HG02588 (cell line): ENCODE data around the gene TBC1D5.
"Not testable (repeated sequence)": the region's sequence is repeated elsewhere in the genome, so short reads cannot be mapped to it uniquely, and the experiment has no call there.

ENCODE experiments used
- ATAC-seq: cut with Tn5 transposase; IDR thresholded peaks from one replicate; pipeline ENCODE4 v1.9.1; 2021; ENCODE audit warnings: mild to moderate bottlenecking, moderate library complexity; ENCODE audit not compliant: unreplicated experiment

The TBC1D5 gene

DNA sequence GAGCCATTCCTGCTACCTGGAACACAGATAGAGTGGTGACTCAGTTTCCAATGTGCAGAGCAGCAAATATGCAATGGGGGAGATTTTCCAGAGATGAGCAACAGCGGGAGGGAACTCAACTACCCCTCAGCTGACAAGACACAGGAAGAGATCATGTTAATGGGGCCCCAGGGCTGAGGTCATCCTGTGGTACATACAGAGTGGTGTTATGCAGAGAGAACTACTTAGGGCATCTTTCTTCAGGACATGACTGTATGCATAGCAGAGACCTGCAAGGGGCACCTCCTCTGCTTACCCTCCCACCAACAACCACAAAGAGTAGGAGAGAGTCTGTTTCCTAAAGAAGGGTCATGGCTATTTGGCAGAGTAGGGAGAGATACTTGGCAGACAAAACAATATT, 6.8 kb upstream of the TBC1D5 start:
- peak; percentile 36 for ATAC-seq

DNA sequence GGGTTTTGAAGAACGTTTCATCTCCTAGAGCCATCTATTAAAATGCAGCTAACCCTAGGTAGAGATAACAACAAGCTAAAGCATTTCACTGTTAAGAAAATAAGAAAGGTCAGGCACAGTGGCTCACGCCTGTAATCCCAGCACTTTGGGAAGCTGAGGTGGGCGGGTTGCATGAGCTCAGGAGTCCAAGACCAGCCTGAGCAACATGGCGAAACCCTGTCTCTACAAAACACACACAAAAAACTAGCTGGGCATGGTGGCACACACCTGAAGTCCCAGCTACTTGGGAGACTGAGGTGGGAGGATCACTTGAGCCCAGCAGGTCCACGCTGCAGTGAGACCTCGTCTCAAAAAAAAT, 5.4 kb upstream of the TBC1D5 start:
- ATAC-seq, result no peak

DNA sequence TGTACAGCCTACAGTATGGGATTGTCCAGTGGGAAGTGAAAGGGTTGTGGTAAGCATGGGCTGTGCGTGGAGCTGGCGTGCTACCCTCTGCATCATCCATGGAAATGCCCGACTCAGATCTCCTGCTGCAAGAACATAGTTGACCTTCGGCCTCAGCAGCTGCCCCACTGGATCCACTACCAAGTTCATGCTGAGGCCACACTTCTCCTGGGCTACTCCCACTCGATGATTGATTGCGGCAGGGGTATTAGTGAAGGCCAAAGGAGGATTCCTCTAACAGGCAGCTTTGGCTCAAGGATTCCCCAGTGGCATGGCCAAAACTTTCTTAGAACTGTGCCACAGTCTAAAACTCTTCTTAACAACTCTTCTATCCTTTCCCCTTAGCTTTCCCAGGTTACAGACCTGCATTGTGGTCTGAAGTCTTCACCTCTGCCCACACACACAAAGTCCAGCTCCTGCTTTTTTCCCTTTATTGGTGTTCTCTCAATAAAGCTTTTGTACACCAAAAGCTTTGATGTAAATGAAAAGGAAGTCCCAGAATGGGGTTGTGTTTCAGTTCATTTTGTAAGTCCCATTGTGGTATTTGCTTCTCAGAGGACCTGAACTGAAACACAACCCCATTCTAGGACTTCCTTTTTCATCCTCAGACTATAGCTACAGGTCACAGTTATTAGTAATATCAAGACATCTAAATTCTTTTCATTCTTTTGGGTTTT, 4.9 kb upstream of the TBC1D5 start:
- peak; percentile 64 for ATAC-seq

DNA sequence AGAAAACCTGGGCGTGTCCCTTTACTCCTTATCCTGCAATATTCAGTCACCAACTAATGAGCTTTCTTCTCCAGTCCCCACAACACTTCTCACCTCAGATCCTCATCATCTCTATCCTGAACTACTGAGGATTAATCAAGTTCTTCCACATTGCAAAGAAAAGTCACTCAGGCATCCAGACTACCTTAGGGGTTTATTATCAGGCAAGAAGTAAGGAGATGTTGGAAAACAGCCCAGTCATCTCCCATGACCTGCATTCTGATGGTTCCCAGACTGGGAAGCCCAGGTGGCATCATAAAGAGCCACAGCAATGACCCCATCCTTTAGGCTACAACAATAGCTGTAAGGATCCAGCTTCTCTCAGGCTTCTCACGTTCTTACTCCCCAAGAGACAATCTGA, 3.5 kb upstream of the TBC1D5 start:
- ATAC-seq, result no peak

DNA sequence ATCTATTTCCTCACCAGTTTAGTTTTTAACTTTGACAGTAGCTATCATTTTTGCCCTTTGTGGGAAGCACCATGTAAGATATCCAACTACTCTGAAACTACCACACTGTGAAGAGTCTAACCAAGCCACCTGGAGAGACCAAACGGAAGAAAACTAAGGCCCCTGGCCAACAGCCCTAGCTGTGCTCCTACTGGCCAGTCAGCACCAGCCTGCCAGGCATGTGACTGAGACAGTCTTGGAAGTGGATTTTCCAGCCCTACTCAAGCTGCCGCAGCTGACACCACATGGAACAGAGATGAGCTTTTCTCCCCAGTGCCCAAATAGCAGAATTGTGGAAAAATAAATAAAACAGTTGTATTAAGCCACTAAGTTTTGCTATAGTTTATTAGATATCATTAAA, 2.9 kb upstream of the TBC1D5 start:
- ATAC-seq, result no peak

- ATAC-seq, result no peak
Measured at GRCh38 chr3:17744693-17745092, 2.3 kb upstream of the TBC1D5 start.

DNA sequence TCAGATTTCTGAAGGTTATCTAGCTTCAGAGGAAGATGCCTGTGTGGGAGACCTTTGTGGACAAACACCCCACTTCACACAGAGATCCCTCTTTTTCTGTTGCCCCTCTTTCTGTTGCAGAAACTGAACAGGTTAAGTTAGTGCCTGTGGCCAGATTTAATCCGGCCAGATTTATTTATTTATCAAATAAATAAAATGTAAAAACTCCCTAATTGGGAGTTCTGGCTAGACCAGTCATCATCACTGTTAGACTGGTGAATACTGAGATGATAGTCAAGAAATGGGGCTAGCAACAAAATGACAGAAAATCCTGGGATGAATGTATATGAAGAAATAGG, 1.2 kb upstream of the TBC1D5 start:
- ATAC-seq, result no peak

- ATAC-seq, result peak; percentile 0
Measured at GRCh38 chr3:17742880-17743657, 638 bp upstream of the TBC1D5 start.

GRCh38 chr3:17741621-17742101, 770 bp downstream of the TBC1D5 start:
- no peak for ATAC-seq

DNA sequence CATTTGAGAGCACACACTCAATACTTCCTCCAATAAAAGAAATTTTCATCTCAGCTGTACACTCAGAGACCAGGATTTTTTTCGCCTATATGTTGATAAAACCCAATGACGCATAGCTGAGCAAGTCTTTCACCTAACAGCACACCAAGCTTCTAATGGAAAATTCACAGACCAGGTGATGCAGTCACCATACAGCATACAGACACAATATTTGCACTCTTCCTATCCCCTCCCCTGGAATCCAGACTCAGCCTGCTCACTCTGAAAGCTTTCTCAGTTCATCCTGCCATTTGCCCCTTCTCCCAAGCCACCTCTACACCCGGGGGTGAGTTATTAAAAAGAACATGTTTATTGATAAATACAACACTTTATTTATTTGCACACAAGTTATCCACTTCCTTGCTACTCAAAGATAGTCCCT, 1.7 kb downstream of the TBC1D5 start:
- ATAC-seq, result no peak

DNA sequence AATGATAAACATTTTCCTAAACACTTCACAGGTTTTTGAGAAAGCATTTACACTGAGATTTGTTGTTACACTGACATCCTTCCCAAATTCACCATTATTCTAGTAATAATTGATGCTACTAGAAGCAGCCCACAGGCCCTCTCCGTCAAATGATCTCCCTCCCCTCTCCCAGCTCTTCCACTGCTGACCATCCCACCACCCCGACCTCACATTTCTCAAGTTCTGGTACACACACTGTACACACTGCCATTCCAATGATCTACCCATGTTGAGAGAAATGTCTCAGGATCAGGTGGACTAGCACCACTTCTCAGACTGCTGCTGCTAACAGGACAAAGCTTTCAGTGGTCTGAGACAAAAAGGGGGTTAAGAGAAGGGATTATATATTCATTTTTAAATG, 3.5 kb downstream of the TBC1D5 start:
- ATAC-seq, result no peak

DNA sequence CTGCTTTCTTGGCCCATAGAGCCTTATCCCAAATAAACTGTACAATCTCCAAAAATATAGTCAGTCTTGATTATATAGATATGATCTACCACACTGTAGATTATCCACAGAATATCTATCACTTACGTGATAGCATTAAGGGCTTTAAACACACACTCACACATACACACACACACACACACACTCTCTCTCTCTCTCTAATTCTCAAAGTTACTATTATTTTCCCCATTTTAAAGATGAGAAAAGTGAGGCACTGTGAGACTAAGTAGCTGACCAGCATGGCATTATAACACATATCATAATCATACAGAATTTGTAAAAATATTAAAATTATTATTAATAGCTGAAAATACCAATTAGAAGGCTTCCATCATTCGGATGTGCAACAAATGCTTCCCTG, 4.2 kb downstream of the TBC1D5 start:
- no peak for ATAC-seq

DNA sequence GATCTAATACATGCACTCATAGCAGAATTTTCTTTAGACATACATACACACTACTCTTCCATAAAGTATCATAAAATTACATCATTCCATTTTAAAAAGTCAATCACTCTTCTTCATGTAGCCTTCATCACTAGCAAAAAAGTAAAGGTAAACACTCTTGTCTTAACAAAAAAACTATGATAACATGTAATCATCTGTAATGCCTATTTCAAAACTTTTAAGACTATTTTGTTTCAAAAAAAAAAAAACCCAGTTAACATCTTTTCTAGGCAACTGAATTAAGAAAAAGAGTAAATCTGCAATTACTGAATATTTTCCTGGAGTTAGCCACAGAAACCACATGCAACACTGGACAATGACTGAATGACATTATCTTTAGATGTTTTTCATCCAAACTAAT, 4.8 kb downstream of the TBC1D5 start:
- no peak for ATAC-seq

GRCh38 chr3:17735362-17735761, 7.1 kb downstream of the TBC1D5 start:
- ATAC-seq, result not testable (repeated sequence)

GRCh38 chr3:17733768-17734167, 8.7 kb downstream of the TBC1D5 start:
- ATAC-seq, result no peak

DNA sequence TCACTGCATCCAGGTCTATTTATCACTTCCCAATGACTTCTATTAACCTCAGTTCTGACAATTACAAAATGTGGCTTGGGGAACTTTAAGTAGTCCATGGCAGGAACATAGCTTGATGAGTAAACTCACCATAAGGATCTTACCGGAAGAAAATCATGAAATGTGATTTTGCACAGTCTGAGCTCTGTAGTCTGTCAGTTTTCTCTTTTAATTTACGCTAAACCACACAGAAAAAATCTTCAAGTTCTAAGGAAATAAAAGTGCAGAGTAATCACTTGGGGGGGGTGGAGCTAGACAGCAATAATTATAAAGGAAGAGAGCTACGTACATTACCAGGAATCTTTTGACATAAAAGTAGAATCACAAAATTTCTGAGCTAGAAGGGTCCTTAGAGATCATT, 9.2 kb downstream of the TBC1D5 start:
- no peak for ATAC-seq

DNA sequence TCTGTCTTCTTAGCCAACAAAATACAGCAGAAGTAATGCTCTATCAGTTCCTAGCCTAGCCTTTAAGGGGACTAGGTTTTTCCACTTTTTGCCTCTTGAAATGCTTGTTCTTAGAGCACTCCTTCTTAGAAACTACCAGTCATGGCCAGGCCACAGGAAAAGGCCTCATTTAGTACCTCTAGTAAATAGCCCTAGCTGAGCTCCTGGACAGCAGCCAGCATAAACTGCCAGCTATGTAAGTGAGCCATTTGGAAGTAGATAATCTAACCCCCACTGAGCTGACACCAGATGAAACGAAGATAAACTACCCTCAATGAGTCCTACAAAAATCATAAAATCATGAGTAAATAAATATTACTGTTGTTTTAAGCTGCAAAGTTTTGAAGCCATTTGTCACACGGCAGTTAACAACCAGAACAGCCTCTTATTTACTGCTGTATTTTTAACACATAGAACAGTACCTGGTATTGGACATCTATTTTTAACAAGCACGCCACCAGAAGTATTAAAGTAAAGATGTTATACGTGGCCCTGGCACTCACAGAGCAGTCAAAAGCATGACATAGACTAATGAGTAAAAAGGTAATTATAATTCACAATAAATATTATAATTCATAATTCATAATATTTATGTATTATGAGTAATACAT, 12.0 kb downstream of the TBC1D5 start:
- ATAC-seq, result no peak

GRCh38 chr3:17726313-17726712, 16.1 kb downstream of the TBC1D5 start:
- ATAC-seq, result no peak

GRCh38 chr3:17725844-17726243, 16.6 kb downstream of the TBC1D5 start:
- not testable (repeated sequence) for ATAC-seq

- no peak for ATAC-seq
Measured at GRCh38 chr3:17724948-17725347, 17.5 kb downstream of the TBC1D5 start.

DNA sequence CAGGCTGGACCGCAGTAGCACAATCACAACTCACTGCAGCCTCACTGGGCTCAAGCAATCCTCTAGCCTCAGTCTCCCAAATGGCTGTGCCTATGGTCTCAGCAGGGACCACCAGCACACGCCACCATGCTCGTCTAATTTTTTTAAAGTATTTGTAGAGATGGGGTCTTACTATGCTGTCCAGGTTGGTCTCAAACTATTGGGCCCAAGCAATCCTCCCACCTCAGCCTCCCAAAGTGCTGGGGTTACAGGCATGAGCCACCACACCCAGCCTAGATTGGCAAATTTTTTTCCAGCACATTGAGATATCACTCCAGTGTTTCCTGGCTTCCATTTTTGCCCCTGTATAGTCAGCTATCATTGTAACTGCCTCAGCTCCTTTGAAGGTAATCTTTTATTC, 18.3 kb downstream of the TBC1D5 start:
- no peak for ATAC-seq

DNA sequence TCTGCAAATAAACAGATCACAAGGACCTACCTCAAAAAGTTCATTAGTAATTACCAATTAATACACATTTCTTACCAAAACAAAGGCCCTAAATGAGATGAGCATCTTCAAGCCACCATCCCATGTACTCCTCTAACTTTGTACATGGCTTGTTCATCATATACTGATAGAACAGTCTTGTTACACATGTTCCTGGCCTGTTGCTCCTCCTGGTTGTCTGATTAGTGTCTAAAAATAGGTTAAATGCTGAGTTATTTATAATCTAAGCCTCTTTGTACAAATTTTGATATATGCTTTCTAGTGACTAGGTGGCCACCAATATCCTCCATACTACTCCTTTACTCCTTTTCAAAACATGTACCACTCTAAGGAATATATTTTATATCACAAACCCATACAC, 25.0 kb downstream of the TBC1D5 start:
- no peak for ATAC-seq
